Ishikawa (cell line): ENCODE results near the gene IFNG.
A peak's percentile ranks its signal among the peaks of the same experiment; 100 is the strongest.

Experiments
- CEBPB ChIP-seq: IDR thresholded peaks from 2 replicates; pipeline ENCODE4 v1.6.1; 2012
- CREB1 ChIP-seq: IDR thresholded peaks from 2 replicates; pipeline ENCODE4 v1.6.1; 2012; ENCODE audit warnings: low read depth
- EGR1 ChIP-seq: IDR thresholded peaks from 2 replicates; pipeline ENCODE4 v1.6.1; 2012
- EP300 ChIP-seq: IDR thresholded peaks from 2 replicates; pipeline ENCODE4 v1.6.1; 2012; ENCODE audit warnings: borderline replicate concordance
- FOXM1 ChIP-seq: IDR thresholded peaks from 2 replicates; pipeline ENCODE4 v1.6.1; 2012; ENCODE audit warnings: low read depth, borderline replicate concordance
- MAX ChIP-seq: IDR thresholded peaks from 2 replicates; pipeline ENCODE4 v1.6.1; 2012
- NFIC ChIP-seq: IDR thresholded peaks from 2 replicates; pipeline ENCODE4 v1.6.1; 2012
- RAD21 ChIP-seq: IDR thresholded peaks from 2 replicates; pipeline ENCODE4 v1.6.1; 2012; ENCODE audit warnings: low read depth
- REST ChIP-seq: IDR thresholded peaks from 2 replicates; pipeline ENCODE4 v1.6.1; 2012; ENCODE audit warnings: low read depth, mild to moderate bottlenecking
- TAF1 ChIP-seq: IDR thresholded peaks from 2 replicates; pipeline ENCODE4 v1.6.1; 2012; ENCODE audit warnings: low read depth, mild to moderate bottlenecking
- TCF12 ChIP-seq: IDR thresholded peaks from 2 replicates; pipeline ENCODE4 v1.6.1; 2012; ENCODE audit warnings: low read depth
- TEAD4 ChIP-seq: IDR thresholded peaks from 2 replicates; pipeline ENCODE4 v1.6.1; 2012
- USF1 ChIP-seq: IDR thresholded peaks from 2 replicates; pipeline ENCODE4 v1.6.1; 2012
- YY1 ChIP-seq: IDR thresholded peaks from 2 replicates; pipeline ENCODE4 v1.6.1; 2012; ENCODE audit warnings: low read depth
- ZBTB7A ChIP-seq: IDR thresholded peaks from 2 replicates; pipeline ENCODE4 v1.6.1; 2012; ENCODE audit warnings: low read depth

IFNG gene

GRCh38 chr12:68198507-68199086, 39.1 kb upstream of the IFNG start:
- TF ChIP-seq RAD21: no peak
- no peak for TF ChIP-seq REST
- TF ChIP-seq FOXM1: no peak
- TF ChIP-seq TAF1: no peak

GRCh38 chr12:68190301-68190700, 30.8 kb upstream of the IFNG start:
- no peak for TF ChIP-seq NFIC
- TF ChIP-seq YY1: no peak
- TF ChIP-seq CREB1: no peak
- no peak for TF ChIP-seq RAD21
- no peak for TF ChIP-seq EGR1
- no peak for TF ChIP-seq TCF12
- no peak for TF ChIP-seq FOXM1
- TF ChIP-seq TAF1: no peak
- no peak for TF ChIP-seq MAX
- TF ChIP-seq TEAD4: no peak

GRCh38 chr12:68189821-68190242, 30.3 kb upstream of the IFNG start:
- no peak for TF ChIP-seq TAF1
- no peak for TF ChIP-seq EGR1
- no peak for TF ChIP-seq REST
- TF ChIP-seq CEBPB: no peak
- TF ChIP-seq USF1: no peak
- no peak for TF ChIP-seq CREB1
- TF ChIP-seq TEAD4: no peak
- no peak for TF ChIP-seq RAD21
- no peak for TF ChIP-seq YY1
- no peak for TF ChIP-seq ZBTB7A
- TF ChIP-seq EP300: no peak
- no peak for TF ChIP-seq MAX
- TF ChIP-seq NFIC: no peak
- TF ChIP-seq TCF12: no peak
- no peak for TF ChIP-seq FOXM1

- TF ChIP-seq REST: no peak
- no peak for TF ChIP-seq CEBPB
These were observed 26.1 kb upstream of the IFNG start for GRCh38 chr12:68185598-68185997.

- TF ChIP-seq CEBPB (peak; percentile 38; the same call in 1 of the 2 replicates), NFIC (no peak)
These were observed 21.5 kb upstream of the IFNG start for GRCh38 chr12:68180792-68181744.
